HL-60 (cell line): ENCODE data around the gene TENT5A.

ENCODE experiments used
- CTCF ChIP-seq: IDR thresholded peaks from one replicate; pipeline ENCODE4 v1.5.1; 2011; ENCODE audit warnings: low read length, control low read depth, inconsistent platforms; ENCODE audit not compliant: insufficient read depth
- GABPA ChIP-seq: IDR thresholded peaks from 2 replicates; pipeline ENCODE4 v1.6.1; 2012; ENCODE audit warnings: low read depth
- POLR2AphosphoS5 ChIP-seq: IDR thresholded peaks from 2 replicates; pipeline ENCODE4 v1.6.1; 2012; ENCODE audit warnings: low read depth
- SPI1 ChIP-seq: IDR thresholded peaks from 2 replicates; pipeline ENCODE4 v1.6.1; 2012; ENCODE audit warnings: low read depth, mild to moderate bottlenecking, borderline replicate concordance
- TF ChIP-seq, protein P1 (sequence below): IDR thresholded peaks from 2 replicates; pipeline ENCODE4 v1.6.1; 2012; ENCODE audit warnings: low read depth; ENCODE audit not compliant: insufficient replicate concordance

GRCh38 chr6:81731814-81732213 lies 20.7 kb downstream of the TENT5A start:
- TF ChIP-seq POLR2AphosphoS5, result no peak
- TF ChIP-seq CTCF, result no peak
- TF ChIP-seq GABPA, result no peak
- TF ChIP-seq, protein P1, sequence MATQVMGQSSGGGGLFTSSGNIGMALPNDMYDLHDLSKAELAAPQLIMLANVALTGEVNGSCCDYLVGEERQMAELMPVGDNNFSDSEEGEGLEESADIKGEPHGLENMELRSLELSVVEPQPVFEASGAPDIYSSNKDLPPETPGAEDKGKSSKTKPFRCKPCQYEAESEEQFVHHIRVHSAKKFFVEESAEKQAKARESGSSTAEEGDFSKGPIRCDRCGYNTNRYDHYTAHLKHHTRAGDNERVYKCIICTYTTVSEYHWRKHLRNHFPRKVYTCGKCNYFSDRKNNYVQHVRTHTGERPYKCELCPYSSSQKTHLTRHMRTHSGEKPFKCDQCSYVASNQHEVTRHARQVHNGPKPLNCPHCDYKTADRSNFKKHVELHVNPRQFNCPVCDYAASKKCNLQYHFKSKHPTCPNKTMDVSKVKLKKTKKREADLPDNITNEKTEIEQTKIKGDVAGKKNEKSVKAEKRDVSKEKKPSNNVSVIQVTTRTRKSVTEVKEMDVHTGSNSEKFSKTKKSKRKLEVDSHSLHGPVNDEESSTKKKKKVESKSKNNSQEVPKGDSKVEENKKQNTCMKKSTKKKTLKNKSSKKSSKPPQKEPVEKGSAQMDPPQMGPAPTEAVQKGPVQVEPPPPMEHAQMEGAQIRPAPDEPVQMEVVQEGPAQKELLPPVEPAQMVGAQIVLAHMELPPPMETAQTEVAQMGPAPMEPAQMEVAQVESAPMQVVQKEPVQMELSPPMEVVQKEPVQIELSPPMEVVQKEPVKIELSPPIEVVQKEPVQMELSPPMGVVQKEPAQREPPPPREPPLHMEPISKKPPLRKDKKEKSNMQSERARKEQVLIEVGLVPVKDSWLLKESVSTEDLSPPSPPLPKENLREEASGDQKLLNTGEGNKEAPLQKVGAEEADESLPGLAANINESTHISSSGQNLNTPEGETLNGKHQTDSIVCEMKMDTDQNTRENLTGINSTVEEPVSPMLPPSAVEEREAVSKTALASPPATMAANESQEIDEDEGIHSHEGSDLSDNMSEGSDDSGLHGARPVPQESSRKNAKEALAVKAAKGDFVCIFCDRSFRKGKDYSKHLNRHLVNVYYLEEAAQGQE, result no peak
- TF ChIP-seq SPI1, result no peak
